ENCODE results near the gene OR52I1.
A peak's percentile ranks its signal among the peaks of the same experiment; 100 is the strongest.

Gene OR52I1

GRCh38 chr11:4593739-4594138, at the start of gene OR52I1:
Gene OR52I1 (plus strand): TSS chr11:4594039. CDS start chr11:4594039, 0 bp downstream.
- DNase-seq: no peak

- DNase-seq: no peak
Measured at GRCh38 chr11:4544891-4545290, 48.9 kb upstream of the OR52I1 start, which contains the start of gene OR52M1. Gene OR52M1 (plus strand): TSS chr11:4545191. CDS start chr11:4545191, 0 bp downstream.

DNA sequence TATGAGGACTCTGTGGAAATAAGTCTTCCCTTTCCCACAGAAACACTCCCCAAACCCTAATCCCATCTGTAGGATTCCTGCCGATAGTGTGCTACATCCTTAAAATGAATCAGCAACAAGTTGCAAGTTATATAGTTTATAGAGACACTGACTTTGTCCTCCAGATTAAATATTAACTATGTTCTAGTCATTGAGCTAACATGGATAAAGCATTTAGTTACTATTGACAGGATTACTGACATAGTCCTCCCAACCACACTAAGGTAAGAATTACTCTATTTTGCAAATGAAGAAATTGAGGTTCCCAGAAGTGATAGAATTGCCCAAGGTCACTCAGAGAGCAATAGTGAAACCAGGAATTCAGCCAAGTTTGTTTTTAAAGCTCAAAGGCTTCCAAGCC, 47.0 kb upstream of the OR52I1 start:
- no peak for DNase-seq

GRCh38 chr11:4547416-4547815, 46.4 kb upstream of the OR52I1 start:
- no peak for DNase-seq

DNA sequence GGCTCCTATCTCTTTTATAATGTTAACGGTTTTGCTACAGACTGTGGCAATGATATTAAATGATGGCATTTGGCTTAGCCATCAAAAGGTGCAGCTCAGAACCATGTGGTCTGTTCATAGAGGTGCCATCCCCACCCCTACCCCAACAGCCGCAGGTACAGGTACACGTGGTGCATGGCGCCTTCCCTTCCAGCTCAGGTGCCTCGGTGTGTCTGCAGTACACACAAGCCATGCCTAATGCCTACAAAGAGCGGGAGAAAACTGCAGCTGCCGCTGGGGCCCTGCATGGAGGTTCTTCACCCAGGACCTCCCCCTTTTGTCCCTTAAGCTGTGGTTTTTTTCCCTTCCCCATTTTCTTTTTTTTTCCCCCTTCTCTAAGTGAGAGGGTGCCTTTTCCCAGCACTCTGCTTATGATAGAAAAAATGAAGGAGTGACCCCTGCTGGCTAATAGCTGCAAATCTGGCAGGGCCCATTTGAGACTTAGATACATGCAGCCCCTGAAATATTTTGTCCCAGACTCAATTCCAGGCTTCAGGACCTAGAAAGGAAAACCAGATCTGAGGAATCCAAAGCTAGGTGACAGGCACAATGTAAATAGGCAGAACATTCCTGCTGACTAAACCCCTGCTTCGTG, 42.4 kb upstream of the OR52I1 start:
- DNase-seq: peak; percentile 10

- DNase-seq: no peak
Measured at GRCh38 chr11:4559527-4560440, 34.1 kb upstream of the OR52I1 start.

- DNase-seq: no peak
Measured at GRCh38 chr11:4560467-4560866, 33.4 kb upstream of the OR52I1 start.

DNA sequence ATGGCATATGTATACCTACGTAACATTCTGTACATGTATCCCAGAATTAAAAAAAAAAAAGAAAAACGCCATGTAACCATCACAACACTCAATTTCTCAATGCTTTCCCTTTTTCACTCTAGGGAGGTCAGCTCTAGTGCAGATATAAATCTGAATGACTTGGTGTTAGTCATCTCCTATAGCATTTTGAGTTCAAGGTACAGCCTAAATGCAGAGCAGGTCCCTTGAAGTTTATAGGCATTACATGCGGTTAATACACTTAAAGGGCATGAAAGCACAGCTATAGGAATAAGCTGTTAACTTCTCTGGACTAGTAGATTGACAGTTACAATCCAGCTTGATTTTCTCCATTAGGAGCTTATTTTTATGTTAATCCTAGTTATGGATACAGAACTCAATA, 28.5 kb upstream of the OR52I1 start:
- no peak for DNase-seq

DNA sequence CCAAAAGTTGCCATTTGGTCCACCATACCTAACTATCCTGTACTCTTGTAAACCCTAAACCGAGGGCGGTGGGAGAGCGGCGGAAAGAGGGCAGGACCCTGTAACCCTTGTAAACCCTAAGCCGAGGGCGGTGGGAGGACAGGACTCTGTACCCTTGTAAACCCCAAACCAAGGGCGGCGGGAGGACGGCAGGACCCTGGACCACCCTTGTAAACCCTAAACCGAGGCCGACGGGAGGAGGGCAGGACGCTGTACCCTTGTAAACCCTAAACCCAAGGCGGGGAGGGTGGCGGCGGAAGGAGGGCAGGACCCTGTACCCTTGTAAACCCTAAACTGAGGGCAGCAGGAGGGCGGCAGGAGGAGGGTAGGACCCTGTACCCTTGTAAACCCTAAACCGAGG, 24.8 kb upstream of the OR52I1 start:
- no peak for DNase-seq

DNA sequence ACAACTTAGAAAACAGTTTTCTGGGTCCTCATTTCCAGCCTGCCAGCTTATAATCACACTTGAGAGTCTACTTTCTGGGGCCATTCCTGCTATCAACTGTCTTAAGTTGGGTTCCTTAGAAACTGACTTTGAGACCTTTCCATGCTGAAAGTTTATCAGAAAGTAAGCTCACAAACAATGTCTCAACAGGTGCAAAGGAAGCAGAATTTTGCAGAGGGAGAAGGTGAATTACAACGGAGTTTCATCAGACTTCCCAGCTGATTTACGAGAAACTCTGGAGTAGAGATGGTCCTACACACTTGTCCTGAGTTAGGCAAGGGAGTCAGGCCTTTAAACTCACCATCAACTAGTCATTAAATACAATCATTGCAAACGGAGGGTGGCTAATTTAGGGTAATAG, 17.0 kb upstream of the OR52I1 start:
- no peak for DNase-seq

DNA sequence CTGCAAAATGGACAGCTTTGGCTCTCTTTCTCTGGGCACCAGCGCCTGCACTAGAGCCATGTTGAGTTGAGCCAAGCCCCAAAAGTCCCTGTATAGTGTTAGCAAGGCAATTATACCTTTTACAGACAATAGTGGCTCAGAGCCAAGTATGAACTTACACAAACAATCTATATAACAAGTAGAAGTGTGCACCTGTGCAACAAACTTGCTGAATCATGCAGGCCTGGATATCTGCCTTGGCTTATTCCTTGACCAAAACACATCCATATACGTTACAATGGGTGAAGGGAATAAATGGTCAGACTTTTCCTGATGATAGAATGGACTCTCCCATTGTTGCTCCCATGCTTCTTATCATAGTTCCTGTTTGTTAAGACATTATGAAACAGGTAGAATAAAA, 16.1 kb upstream of the OR52I1 start:
- DNase-seq: no peak

- DNase-seq: no peak
Measured at GRCh38 chr11:4578624-4579023, 15.2 kb upstream of the OR52I1 start.

DNA sequence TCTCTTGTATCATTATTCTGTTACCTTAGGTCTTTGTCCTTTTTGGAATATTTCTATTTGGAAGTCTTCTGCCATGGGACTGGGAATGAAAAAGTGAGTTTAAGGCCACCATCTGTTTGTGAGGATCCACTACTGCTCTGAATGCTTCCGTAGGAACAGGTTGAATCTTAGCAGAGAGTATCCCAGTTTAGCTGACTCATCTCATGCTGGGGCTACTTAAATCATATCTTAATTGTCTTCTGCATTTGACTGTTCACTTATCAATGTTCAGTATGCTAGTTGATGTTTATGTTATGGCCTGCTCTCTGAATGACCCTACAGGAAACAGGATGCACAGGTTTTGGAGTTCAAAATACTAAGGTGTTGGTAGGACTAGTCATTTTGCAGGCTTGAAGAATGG, 13.7 kb upstream of the OR52I1 start:
- no peak for DNase-seq

- no peak for DNase-seq
Measured at GRCh38 chr11:4581443-4581842, 12.4 kb upstream of the OR52I1 start, which contains the start of gene OR52I2. Gene OR52I2 (plus strand): TSS chr11:4581743.

GRCh38 chr11:4589017-4589416, 4.8 kb upstream of the OR52I1 start:
- no peak for DNase-seq

- DNase-seq: no peak
Measured at GRCh38 chr11:4605057-4605456, 11.2 kb downstream of the OR52I1 start.

DNA sequence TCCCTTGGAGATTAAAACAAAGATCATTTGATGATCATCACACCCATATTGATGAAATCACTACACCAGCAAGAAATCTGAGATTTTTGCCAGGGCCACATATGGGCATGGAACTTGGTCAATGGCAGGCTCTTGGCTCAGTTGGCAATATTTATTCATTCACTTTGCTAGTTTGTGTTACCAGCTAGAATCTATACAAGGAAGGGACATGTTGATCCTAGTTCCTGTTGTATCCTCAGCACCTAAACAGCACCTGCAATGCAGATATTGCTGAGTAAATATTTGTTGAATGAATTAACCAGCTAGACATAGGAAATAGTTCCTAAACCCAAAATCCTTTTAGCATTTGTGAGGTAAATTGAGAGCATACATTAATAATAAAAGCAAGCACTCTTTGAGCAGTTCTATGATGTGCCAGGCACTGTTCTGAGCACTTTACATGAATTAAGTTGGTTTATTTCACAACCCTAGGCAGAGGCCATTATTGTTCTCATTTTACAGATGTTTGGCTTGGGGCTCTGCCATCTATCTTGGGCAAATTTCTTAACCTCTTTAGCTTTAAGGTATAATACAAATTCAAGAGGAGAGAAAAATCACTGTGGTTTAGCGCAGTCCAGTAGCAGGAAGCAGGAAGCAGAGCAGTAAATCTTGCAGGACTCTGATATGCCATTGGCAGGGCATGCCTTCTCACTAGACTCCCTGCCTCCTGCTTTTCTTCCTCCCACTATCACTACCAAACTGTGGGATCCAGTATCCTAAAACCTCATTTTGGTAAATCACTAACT, 12.6 kb downstream of the OR52I1 start:
- no peak for DNase-seq

DNA sequence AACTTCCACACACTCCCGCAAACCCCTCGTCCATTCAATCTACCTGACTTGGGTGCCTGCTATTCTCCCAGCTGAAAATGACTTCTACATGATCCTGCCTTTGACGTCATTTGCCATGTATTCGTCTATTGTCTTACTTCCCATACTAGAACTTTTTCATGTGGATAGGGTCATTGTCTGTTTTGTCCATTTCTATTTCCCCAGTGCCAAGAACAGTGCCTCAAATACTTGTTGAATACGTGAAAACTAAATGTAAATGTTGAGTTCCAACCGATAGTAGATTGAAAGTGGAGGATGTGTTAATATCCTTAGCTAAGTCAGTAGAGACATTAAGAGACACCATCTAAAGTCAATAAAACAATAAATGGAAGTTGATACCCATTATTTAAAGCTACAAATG, 13.3 kb downstream of the OR52I1 start:
- no peak for DNase-seq

DNA sequence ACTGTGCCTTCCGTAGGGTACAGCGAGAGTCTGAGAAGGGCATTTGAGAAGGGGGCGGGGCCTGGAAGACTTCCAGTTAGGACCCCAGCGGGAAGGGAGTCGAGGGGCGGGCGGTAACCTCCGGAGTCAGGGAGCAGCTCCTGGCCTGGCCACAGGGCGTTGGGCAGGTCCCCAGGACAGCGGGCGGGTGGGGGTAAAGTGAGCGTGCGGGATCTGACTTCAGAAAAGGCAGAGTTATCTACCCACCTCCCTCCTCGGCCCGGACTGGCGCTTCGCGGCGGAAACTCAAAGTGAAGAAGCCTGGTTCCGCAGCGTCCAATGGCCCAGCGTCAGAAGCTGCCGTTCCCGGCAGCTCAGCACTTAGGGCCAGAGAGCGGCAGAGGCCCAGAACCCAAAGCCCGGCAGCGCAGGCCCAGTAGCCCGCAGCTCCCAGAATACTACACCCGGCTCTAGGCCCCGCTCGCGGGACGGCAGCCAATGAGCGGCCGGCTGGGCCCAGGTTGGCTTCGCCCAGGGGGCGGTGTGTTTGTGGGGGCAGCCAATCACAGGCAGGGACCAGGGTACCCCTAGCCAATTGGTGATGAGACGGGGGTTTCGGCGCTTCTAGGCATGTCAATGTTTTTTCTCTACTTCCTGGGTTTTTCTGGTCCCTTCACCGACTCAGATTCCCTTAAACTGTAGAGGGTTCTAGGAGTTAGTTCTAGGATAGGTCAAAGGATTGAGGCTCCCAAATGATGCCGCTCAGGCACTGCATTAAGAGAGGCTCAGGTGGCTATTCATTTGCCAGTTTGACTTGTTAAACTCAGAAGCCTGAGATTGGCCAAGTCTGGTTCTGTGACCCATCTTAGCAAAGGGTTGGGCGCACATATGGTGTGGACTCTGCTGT, 14.2 kb downstream of the OR52I1 start, which contains the start of gene TRIM68:
TRIM68 (minus strand) TSS at position 451 of the 886 bp plus-strand sequence. CDS start 2,727 bp downstream, outside the sequence.
- peak; percentile 97 for DNase-seq

- DNase-seq: peak; percentile 50
Measured at GRCh38 chr11:4610258-4610935, 16.6 kb downstream of the OR52I1 start.

DNA sequence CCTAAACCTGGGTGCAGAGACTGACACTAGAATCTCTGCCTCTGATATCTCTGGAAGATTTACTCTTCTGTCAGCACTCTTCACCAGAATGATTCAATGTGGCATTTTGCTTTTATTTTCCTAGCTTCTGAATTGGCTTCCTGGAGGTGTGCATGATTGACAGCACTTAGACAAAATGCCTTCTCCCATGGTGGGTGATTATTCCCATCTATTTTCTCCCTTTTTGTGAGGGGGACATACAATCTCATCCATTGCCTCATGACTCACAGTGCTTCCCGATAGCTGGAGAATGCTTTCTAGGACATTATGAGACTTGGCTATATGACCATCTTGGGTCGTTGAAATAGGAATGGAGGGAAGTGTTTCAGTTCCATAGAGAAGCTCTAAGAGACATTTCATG, 18.1 kb downstream of the OR52I1 start:
- DNase-seq: no peak
